Dendritic cell treated with granulocyte-macrophage colony-stimulating factor and Interleukin-4, amounts not matched to agents 40 ng/mL and 50 ng/mL, for 4 days (primary cell): ENCODE measurements around the gene TBX21.

Source experiments
- H3K27ac Mint-ChIP-seq: one replicate; pipeline ENCODE4 v1.8.0; 2022; ENCODE audit warnings: mild to moderate bottlenecking, mixed read lengths
- H3K27me3 Mint-ChIP-seq: one replicate; pipeline ENCODE4 v1.8.0; 2022; ENCODE audit warnings: mild to moderate bottlenecking, mixed read lengths
- H3K36me3 Mint-ChIP-seq: one replicate; pipeline ENCODE4 v1.8.0; 2022; ENCODE audit warnings: low read depth, mixed read lengths
- H3K4me1 Mint-ChIP-seq: one replicate; pipeline ENCODE4 v1.8.0; 2022; ENCODE audit warnings: low read depth, mixed read lengths
- H3K4me3 Mint-ChIP-seq: one replicate; pipeline ENCODE4 v1.8.0; 2022; ENCODE audit warnings: mild to moderate bottlenecking, moderate library complexity, mixed read lengths
- H3K9me3 Mint-ChIP-seq: one replicate; pipeline ENCODE4 v1.8.0; 2022; ENCODE audit warnings: mixed read lengths
- intact Hi-C: fragments of 100-400 bp; cut with micrococcal nuclease; formaldehyde crosslinking; loops from one replicate; pipeline ENCODE4 v1.15.0; 2022

Gene TBX21, protein sequence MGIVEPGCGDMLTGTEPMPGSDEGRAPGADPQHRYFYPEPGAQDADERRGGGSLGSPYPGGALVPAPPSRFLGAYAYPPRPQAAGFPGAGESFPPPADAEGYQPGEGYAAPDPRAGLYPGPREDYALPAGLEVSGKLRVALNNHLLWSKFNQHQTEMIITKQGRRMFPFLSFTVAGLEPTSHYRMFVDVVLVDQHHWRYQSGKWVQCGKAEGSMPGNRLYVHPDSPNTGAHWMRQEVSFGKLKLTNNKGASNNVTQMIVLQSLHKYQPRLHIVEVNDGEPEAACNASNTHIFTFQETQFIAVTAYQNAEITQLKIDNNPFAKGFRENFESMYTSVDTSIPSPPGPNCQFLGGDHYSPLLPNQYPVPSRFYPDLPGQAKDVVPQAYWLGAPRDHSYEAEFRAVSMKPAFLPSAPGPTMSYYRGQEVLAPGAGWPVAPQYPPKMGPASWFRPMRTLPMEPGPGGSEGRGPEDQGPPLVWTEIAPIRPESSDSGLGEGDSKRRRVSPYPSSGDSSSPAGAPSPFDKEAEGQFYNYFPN

DNA sequence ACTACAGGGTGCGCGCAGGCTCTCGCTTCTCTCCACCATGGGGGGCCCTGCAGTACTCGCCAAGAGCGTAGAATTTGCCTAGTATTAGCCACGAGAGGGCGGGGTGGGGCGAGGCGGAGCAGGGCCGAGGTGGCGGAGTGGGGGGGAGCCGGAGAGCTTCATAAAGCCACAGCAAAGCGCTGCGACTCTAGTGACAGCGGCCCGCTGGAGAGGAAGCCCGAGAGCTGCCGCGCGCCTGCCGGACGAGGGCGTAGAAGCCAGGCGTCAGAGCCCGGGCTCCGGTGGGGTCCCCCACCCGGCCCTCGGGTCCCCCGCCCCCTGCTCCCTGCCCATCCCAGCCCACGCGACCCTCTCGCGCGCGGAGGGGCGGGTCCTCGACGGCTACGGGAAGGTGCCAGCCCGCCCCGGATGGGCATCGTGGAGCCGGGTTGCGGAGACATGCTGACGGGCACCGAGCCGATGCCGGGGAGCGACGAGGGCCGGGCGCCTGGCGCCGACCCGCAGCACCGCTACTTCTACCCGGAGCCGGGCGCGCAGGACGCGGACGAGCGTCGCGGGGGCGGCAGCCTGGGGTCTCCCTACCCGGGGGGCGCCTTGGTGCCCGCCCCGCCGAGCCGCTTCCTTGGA, at the start of gene TBX21:
Gene TBX21, plus strand, starts transcription at position 190 of the 627 bp plus-strand sequence. Its CDS starts 219 bp downstream, at position 409.
- Mint-ChIP-seq H3K4me3 (peak within 1 kb of the TSS; percentile 59), H3K27me3 (peaks cover 78% of the 10 kb centered on the region), H3K27ac (peak within 1 kb of the TSS; percentile 12), H3K36me3 (no peaks in the 10 kb centered on the region), H3K9me3 (no peaks in the 10 kb centered on the region), H3K4me1 (peaks cover 25% of the 10 kb centered on the region)
- intact Hi-C loops = no loop called here

DNA sequence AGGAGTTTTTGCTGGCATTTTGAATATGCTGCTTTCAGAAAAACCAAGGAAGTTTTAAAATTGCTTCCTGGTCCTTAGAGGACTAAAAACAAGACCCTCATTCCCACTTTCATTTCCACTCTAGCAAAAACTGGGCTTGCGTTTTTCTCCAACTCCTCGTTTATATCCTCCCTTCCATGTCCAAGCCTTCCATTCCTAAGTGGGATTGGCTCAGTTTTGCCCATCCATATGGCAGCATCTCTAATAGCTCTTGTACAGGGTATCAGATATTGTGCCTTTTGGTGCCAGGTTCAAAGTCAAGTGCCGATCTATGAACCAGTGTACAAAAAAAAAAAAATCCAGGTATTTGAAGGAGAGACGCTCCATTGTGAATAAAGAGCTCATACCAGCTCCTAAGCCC, 49.0 kb upstream of the TBX21 start:
- Mint-ChIP-seq H3K27ac (no peak overlapping the region), H3K27me3 (no peaks in the 10 kb centered on the region), H3K4me1 (peaks cover 32% of the 10 kb centered on the region), H3K36me3 (peaks cover 83% of the 10 kb centered on the region), H3K9me3 (no peaks in the 10 kb centered on the region), H3K4me3 (no peak overlapping the region)
- intact Hi-C loops = no loop called here

DNA sequence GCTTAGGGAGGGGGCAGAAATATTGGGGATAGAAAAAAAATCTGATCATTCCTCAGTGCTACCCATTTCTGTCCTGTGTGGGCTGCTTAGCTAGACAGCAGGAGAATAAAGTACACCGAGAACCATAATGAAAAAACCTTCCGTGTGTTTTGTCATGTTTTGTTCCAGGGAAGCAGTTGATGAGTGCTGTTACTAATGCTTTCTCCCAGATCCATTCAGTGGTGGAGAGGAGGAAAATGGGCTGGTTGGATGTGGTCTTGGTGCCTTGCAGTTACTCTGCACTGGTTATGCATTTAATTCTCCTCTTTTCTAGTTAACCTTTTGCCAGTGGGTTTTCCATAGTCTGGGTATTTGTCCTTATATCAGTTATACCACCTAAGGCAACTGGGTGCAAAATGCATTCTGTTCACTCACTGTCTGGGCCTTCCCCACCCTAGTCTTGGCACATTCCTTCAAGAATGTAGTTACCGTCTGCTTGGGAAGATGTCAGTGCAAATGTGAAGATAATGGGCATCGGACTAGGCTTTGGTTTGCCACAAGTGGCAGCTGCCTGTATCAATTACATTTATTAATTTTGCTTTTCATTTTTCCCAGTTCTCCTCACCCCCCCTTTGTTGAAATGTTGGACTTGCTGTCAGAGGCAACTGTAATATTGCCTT, 48.4 kb upstream of the TBX21 start:
- peaks cover 76% of the 10 kb centered on the region for H3K36me3 Mint-ChIP-seq
- no peak overlapping the region for H3K27ac Mint-ChIP-seq
- H3K4me3 Mint-ChIP-seq = no peak overlapping the region

DNA sequence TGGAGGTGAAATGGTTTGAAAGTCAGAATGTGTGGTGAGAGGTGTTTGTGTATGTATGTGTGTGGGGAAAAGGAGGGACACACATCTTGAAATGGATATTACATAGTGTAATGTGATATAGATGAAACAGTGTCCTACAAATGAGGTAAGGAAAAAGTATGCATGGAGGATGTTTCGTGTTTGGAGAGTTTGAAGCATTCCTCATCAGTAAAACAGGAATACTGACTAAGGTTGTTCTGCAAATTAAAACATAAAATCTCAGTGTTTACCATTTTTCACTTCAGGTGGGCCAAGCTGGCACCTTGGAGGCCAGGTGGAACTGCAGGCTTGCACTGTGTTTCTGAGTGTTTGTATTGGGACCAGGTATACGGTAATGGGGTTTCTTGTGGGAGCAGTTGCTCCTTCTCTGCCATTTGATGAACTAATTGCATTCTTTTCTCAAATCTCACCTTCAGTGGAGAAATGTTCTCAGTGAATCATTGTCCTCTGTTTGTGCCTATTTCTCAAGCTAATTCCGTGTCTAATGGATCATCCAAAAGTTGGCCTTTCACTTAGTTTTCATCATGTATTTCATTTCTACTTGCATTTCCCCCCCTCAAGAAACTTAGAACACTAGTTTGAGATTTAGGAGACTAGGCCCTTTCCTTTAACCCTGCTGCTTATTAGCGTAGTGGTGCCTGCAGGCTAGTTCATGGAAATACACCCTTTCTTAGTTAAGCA, 47.3 kb upstream of the TBX21 start:
- Mint-ChIP-seq H3K27me3 (peaks cover 2% of the 10 kb centered on the region), H3K4me1 (peaks cover 37% of the 10 kb centered on the region), H3K27ac (no peak overlapping the region), H3K4me3 (no peak overlapping the region), H3K9me3 (no peaks in the 10 kb centered on the region), H3K36me3 (peaks cover 66% of the 10 kb centered on the region)
- intact Hi-C loops = no loop called here

More for the DNA sequence above, 48.4 kb upstream of the TBX21 start:
- Mint-ChIP-seq H3K4me1 (peaks cover 32% of the 10 kb centered on the region), H3K27me3 (no peaks in the 10 kb centered on the region), H3K9me3 (no peaks in the 10 kb centered on the region)
- intact Hi-C loops = no loop called here

DNA sequence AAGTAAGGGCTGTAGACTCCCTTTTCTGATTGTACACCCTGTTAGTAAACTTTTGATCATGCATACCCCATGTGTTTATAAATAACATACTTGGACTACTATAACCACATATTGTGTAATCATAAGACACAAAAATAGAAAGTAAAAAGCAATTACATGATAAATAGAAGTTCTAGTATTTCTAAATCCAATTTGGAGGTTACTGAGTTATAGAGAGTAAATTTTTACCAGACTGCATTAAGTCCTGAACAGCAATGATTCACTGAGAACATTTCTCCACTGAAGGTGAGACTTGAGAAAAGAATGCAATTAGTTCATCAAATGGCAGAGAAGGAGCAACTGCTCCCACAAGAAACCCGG, 46.8 kb upstream of the TBX21 start:
- peaks cover 61% of the 10 kb centered on the region for H3K36me3 Mint-ChIP-seq

DNA sequence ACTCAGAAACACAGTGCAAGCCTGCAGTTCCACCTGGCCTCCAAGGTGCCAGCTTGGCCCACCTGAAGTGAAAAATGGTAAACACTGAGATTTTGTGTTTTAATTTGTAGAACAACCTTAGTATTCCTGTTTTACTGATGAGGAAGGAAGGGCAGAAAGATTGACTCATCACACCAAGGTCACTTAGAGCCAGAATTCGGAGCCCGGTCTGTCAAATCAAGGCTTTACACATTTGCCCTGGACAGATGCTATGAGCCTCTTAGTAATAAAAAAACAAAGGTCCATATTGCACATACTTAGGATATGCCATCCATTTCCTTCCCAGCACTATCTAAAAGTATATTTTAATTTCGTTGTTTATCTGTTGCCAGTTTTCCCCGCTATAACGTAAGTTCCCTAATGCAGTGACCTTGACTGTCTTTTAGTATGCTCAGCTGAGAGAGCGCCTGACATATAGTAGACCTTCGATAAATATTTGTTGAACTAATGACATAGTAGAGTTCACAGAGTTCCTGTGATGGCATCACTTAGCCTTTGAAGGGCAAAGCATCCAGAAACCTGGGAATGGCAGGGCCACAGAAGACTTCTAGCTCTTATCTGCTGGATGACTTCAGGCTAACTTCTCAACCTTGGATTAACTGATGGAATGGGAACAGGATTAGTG, 46.2 kb upstream of the TBX21 start:
- Mint-ChIP-seq H3K9me3 (no peaks in the 10 kb centered on the region), H3K4me1 (peaks cover 43% of the 10 kb centered on the region), H3K4me3 (no peak overlapping the region), H3K36me3 (peaks cover 55% of the 10 kb centered on the region), H3K27ac (no peak overlapping the region), H3K27me3 (peaks cover 7% of the 10 kb centered on the region)
- intact Hi-C loops = no loop called here

More for the DNA sequence above, 46.8 kb upstream of the TBX21 start:
- Mint-ChIP-seq H3K9me3 (no peaks in the 10 kb centered on the region), H3K4me1 (peaks cover 38% of the 10 kb centered on the region), H3K27me3 (peaks cover 2% of the 10 kb centered on the region), H3K4me3 (no peak overlapping the region), H3K27ac (no peak overlapping the region)
- intact Hi-C loops = no loop called here

DNA sequence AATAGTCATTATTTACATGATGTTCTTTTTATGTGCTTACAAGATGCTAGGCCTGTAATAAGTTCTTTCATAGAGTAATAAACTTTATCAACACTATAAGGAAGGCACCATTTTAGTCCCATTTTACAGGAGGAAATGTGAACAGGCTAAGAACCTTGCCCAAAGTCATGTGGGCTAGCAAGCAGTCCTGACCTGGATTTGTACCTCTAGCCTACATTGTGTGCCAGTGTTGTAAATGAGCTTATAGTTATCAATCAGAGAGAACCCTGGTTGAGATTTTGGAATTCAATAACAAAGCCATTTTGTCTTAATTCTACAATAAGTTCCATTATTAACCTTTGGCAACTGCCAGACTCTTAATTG, 45.7 kb upstream of the TBX21 start:
- H3K4me3 Mint-ChIP-seq = no peak overlapping the region
- intact Hi-C loops = no loop called here
- no peaks in the 10 kb centered on the region for H3K9me3 Mint-ChIP-seq
- H3K4me1 Mint-ChIP-seq = peaks cover 45% of the 10 kb centered on the region
- no peak overlapping the region for H3K27ac Mint-ChIP-seq
- peaks cover 9% of the 10 kb centered on the region for H3K27me3 Mint-ChIP-seq
- peaks cover 50% of the 10 kb centered on the region for H3K36me3 Mint-ChIP-seq

DNA sequence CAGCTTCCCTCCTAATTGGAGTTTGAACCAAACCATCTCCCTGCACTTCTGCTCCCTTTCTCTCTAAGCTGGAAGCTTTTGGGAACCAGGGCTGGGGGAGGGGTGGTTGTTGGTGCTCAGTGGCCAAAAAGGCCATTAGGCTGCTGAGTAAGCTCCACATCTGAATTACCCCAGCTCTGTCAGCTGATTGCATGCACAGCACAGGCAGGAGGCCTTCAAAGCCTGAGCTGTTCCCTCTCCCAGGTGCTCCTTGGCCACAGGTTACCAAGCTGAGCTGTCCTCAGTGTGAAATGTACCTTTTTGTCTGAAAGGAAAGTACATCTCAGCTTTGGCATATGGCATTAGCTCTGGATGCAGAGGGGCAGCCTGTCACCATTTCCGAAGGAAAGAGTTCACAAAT, 45.3 kb upstream of the TBX21 start:
- Mint-ChIP-seq H3K4me1 (peaks cover 50% of the 10 kb centered on the region), H3K27ac (no peak overlapping the region), H3K27me3 (peaks cover 13% of the 10 kb centered on the region), H3K36me3 (peaks cover 46% of the 10 kb centered on the region), H3K4me3 (no peak overlapping the region), H3K9me3 (no peaks in the 10 kb centered on the region)
- intact Hi-C loops = no loop called here

DNA sequence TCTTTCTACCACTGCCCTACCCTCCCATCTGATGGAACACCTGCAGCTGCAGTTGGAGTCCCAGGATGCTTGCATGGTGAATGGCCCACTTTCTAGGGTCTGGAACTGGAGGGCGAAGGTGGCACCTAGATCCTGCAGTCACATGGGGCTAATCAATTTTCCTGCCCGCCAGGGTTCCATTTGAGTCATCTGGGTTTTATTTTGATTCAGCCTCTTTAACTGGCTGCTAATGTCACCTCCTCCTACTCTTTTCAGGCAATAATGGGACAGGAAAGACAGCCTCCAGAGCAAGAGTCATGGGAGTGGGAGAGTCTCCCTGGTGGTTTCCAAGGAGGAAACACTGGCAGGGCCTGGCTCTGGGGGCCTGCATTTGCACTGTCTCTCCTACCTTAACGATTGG, 42.9 kb upstream of the TBX21 start:
- Mint-ChIP-seq H3K9me3 (no peaks in the 10 kb centered on the region), H3K27me3 (peaks cover 21% of the 10 kb centered on the region)

DNA sequence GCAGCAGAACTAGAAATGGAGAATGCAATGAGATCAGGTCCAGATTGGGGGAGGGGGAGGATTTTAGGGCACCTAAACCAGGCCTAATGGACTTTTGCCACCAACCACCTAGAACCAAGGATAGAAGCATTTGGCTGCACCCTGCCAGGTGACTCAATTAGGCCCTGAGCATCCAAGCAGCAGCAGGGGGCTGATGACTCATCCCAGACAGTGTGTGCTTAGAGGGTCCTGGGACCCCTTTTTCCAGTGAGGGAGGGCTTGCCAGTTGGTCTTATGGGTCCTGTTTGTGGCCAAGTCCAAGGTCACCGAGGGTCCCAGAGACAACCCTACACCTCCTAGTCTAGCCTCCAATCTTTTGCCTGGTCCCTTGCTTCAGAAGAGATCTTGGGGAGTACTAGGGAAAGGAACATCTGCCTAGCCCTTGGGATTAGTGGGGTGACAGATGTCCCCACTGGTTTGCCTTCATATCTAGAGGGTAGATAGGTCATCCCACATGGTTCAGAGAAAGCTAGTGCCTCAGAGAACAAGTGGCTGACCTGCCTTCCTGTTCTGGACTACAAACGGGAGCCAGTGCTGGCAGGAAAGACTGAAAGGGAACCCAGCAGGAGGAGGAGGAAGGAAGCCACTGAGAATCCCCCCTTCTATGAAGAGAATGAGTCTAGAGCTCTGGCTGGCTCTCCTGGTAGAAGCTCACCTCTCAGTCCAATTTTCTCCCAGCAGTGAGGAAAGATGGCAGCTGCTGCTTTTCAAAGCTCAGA, 40.7 kb upstream of the TBX21 start:
- Mint-ChIP-seq H3K27ac (no peak overlapping the region), H3K27me3 (peaks cover 21% of the 10 kb centered on the region), H3K4me1 (peaks cover 63% of the 10 kb centered on the region), H3K9me3 (no peaks in the 10 kb centered on the region), H3K4me3 (no peak overlapping the region), H3K36me3 (peaks cover 38% of the 10 kb centered on the region)
- intact Hi-C loops = no loop called here

More for the DNA sequence above, 42.9 kb upstream of the TBX21 start:
- Mint-ChIP-seq H3K4me1 (peaks cover 63% of the 10 kb centered on the region), H3K27ac (no peak overlapping the region), H3K4me3 (no peak overlapping the region), H3K36me3 (peaks cover 32% of the 10 kb centered on the region)
- intact Hi-C loops = no loop called here

DNA sequence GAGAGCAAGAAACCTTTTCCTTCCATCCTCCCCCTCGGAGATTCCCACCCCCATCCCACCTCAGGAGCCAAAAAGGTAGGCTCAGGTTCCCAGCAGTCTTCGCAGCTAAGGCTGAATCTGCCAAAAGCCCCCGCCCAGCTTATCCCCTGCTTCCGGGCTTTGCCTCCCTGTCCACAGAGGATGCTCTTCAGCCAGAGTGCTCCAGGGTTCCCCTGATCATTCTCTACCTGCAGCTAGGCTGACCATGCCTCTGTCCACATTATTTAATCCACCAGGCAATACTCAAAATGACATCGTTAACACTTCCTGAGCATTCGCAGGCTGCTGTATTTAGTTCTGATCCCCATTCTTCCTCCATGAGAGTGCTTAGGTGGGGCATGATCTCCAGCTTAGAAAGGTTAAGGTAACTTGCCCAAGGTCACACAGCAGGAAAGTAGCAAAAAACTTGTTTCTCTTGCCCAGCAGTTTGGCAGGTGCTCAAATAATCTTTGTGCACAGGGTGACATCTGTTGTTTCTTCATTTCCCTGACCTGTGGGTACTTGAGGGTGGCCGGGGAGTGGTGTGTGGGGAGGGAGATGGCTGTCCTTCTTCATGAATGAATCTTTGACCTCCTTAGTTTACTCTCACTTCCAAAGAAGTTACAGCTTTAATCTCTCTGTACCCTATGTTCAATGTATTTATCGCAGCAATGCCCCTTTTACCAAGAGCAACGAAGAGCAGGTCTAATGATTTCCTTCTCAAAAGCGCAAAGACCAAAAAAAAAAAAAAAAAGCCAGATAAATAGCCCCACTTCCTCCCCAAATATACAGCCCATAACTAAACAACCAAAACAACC, 39.9 kb upstream of the TBX21 start:
- intact Hi-C loops = no loop called here
- peaks cover 43% of the 10 kb centered on the region for H3K36me3 Mint-ChIP-seq
- no peaks in the 10 kb centered on the region for H3K9me3 Mint-ChIP-seq
- peaks cover 60% of the 10 kb centered on the region for H3K4me1 Mint-ChIP-seq
- peak overlapping the region; percentile 86 for H3K4me3 Mint-ChIP-seq
- H3K27ac Mint-ChIP-seq = peak overlapping the region; percentile 84
- peaks cover 21% of the 10 kb centered on the region for H3K27me3 Mint-ChIP-seq
